Limb (tissue), 2 donors: ENCODE measurements around the gene FBL.
"Not testable (repeated sequence)": the region's sequence is repeated elsewhere in the genome, so short reads cannot be mapped to it uniquely, and the experiment has no call there.

ENCODE experiments used
- DNase-seq, 2 donors: peaks; one replicate each; pipeline ENCODE4 v3.0.0-alpha.2; 2016; ENCODE audit errors: extremely low spot score in 2 of 2

The FBL gene

GRCh38 chr19:39877488-39877887 is 31.3 kb upstream of the FBL start:
- DNase-seq = peak in 1 of 2 donors; percentile 52

GRCh38 chr19:39876486-39876885 is 30.3 kb upstream of the FBL start:
- not testable (repeated sequence) for DNase-seq

- DNase-seq = peak in 1 of 2 donors; percentile 37
These were observed 29.3 kb upstream of the FBL start for GRCh38 chr19:39875401-39875864.

GRCh38 chr19:39874404-39874803 is 28.2 kb upstream of the FBL start:
- no peak for DNase-seq

- DNase-seq = no peak
These were observed 27.2 kb upstream of the FBL start for GRCh38 chr19:39873385-39873784.

- no peak for DNase-seq
These were observed 26.0 kb upstream of the FBL start for GRCh38 chr19:39871886-39872866.

GRCh38 chr19:39871362-39871761 is 25.2 kb upstream of the FBL start:
- DNase-seq = no peak

GRCh38 chr19:39870171-39870971 is 24.2 kb upstream of the FBL start:
- no peak for DNase-seq

GRCh38 chr19:39867952-39868351 is 21.8 kb upstream of the FBL start:
- no peak for DNase-seq

GRCh38 chr19:39867133-39867532 is 21.0 kb upstream of the FBL start:
- no peak for DNase-seq

- DNase-seq = no peak
These were observed 19.8 kb upstream of the FBL start for GRCh38 chr19:39865953-39866352.

GRCh38 chr19:39865186-39865585 is 19.0 kb upstream of the FBL start:
- no peak for DNase-seq

- DNase-seq = no peak
These were observed 17.9 kb upstream of the FBL start for GRCh38 chr19:39864118-39864517.

- no peak for DNase-seq
These were observed 12.4 kb upstream of the FBL start for GRCh38 chr19:39858541-39858940.

GRCh38 chr19:39852882-39853281 is 6.7 kb upstream of the FBL start:
- DNase-seq = no peak

GRCh38 chr19:39850892-39851291 is 4.7 kb upstream of the FBL start:
- DNase-seq = no peak

- DNase-seq = no peak
These were observed 2.2 kb upstream of the FBL start for GRCh38 chr19:39848392-39848791.

GRCh38 chr19:39847525-39847924 is 1.3 kb upstream of the FBL start:
- DNase-seq = no peak

- no peak for DNase-seq
These were observed 703 bp upstream of the FBL start for GRCh38 chr19:39846678-39847486.

GRCh38 chr19:39845584-39845932 is 621 bp downstream of the FBL start:
- peak in 1 of 2 donors; percentile 50 for DNase-seq

GRCh38 chr19:39845172-39845571 is 1.0 kb downstream of the FBL start:
- no peak for DNase-seq
